Measurements from ENCODE around the gene PTPRG.

DNA sequence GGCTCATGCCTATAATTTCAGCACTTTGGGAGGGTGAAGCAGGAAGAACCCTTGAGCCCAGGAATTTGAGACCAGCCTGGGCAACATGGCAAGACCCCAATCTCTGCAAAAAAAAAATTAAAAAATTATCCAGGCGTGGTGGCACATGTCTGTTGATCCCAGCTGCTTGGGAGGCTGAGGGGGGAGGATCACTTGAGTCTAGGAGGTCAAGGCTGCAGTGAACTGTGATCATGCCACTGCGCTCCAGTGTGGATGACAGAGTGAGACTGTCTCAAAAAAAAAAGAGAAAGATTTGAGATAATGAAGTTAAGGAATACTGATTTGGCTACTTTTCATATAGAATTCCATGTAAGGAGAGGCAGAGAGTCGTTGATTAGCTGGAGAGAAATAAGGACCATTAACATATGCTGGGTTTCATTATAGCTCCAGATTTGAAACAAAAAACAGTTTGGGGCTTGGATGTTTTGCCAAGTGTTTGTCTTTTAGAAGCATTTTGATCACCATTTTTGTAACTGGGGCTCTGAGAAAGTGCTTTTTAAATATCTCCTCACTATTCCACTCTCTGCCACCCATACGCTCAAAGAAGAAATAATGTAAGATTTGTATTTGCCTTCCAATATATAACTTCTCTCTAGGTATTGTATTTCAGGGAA, 597.8 kb downstream of the PTPRG start:
- TF ChIP-seq EZH2 (IDR thresholded peaks at IDR 0.05; ENCODE audit: borderline replicate concordance) = no peak
- TF ChIP-seq CTCF (IDR thresholded peaks at IDR 0.05; ENCODE audit: poor library complexity) = no peak
